Testis (tissue), 3 donors: ENCODE measurements around the gene MOXD1. TPM values are rescaled to one million over a fixed set of nuclear protein-coding genes. Genes with fewer than 3 reads are reported as not detected.

ENCODE experiments used
- DNase-seq: peaks from one replicate; pipeline ENCODE4 v3.0.0-alpha.2; 2019
- H3K27ac ChIP-seq, 2 donors: fragments of 200-600 bp; sonication (generic); one replicate each; pipeline ENCODE4 v1.5.1; 2019
- H3K27me3 ChIP-seq: fragments of 200-600 bp; sonication (generic); one replicate; pipeline ENCODE4 v1.5.1; 2019
- H3K36me3 ChIP-seq: fragments of 200-600 bp; sonication (generic); one replicate; pipeline ENCODE4 v1.5.1; 2017; ENCODE audit warnings: low read depth; ENCODE audit errors: missing control alignments
- H3K4me1 ChIP-seq: fragments of 200-600 bp; sonication (generic); one replicate; pipeline ENCODE4 v1.5.1; 2019
- H3K4me3 ChIP-seq, 2 donors: fragments of 200-600 bp; sonication (generic); one replicate each; pipeline ENCODE4 v1.5.1; 2017 to 2019
- H3K9me3 ChIP-seq: fragments of 200-600 bp; sonication (generic); one replicate; pipeline ENCODE4 v1.5.1; 2017
- CTCF ChIP-seq, 3 experiments: fragments of 450-650 bp in 2 of 3; fragments of 200-600 bp in 1 of 3; sonication (generic) in 1 of 3; IDR thresholded peaks; one replicate each; pipeline ENCODE4 v1.5.1; 2016 to 2019; ENCODE audit warnings: antibody characterized with exemption in 3 of 3, mild to moderate bottlenecking in 2 of 3, moderate library complexity in 1 of 3
- POLR2A ChIP-seq: fragments of 450-650 bp; IDR thresholded peaks from one replicate; pipeline ENCODE4 v1.6.1; 2017; ENCODE audit warnings: antibody characterized with exemption, mild to moderate bottlenecking, moderate library complexity
- WGBS, 2 donors: methylation state at CpG; one replicate each; pipeline ENCODE4 v1.1.5; 2018; 5-methylcytosine and 5-hydroxymethylcytosine counted together
- intact Hi-C: fragments of 100-400 bp; cut with DNase I; formaldehyde crosslinking; loops from one replicate; pipeline ENCODE4 v1.15.1; 2023; ENCODE audit warnings: low total_unique reads
- polyA plus RNA-seq: library from polyadenylated mRNA; stranded (reverse); fragments of 350-450 nt; fragmentation: Illumina TruSeq; extraction: RNeasy Lipid Tissue Mini Kit (QIAGEN cat#74804); gene quantifications from one replicate; pipeline ENCODE4 v1.2.3, GENCODE V29; 2014; ENCODE audit warnings: low read depth, low replicate concordance; ENCODE audit not compliant: insufficient read depth
- total RNA-seq, 2 donors: library from RNA; depleted of rRNA; stranded (reverse); fragments of >200 nt; gene quantifications; one replicate each; pipeline ENCODE4 v1.2.3, GENCODE V29; 2016

Gene MOXD1
- total and polyA plus RNA-seq, 3 donors from 2014 or later: 3.1 to 8.6 (median 7.4) TPM

GRCh38 chr6:132251711-132252110 lies 149.6 kb downstream of the MOXD1 start:
- DNase-seq: no peak
- no peaks in the 10 kb centered on the region for H3K4me1 ChIP-seq
- TF ChIP-seq POLR2A (no peak), CTCF (IDR thresholded peaks at IDR 0.05) (no peak)
- H3K27me3 ChIP-seq: no peaks in the 10 kb centered on the region
- no peak overlapping the region for H3K27ac ChIP-seq
- H3K4me3 ChIP-seq: no peak overlapping the region
- H3K9me3 ChIP-seq: no peaks in the 10 kb centered on the region
- intact Hi-C loops: no loop called here
- H3K36me3 ChIP-seq: no peaks in the 10 kb centered on the region

- DNase-seq: no peak
- WGBS, 2 donors: 76 to 86% methylated on average over 7 of the region's 7 CpGs
- no peaks in the 10 kb centered on the region for H3K27me3 ChIP-seq
- H3K4me3 ChIP-seq: no peak overlapping the region
- intact Hi-C loops: no loop called here
- H3K27ac ChIP-seq: no peak overlapping the region
- TF ChIP-seq POLR2A (no peak), CTCF (IDR thresholded peaks at IDR 0.05) (no peak)
- no peaks in the 10 kb centered on the region for H3K36me3 ChIP-seq
- no peaks in the 10 kb centered on the region for H3K4me1 ChIP-seq
- no peaks in the 10 kb centered on the region for H3K9me3 ChIP-seq
Observed at GRCh38 chr6:132247381-132248159, 153.7 kb downstream of the MOXD1 start.

- WGBS, 2 donors: 67 to 75% methylated on average over 16 of the region's 16 CpGs
Observed at GRCh38 chr6:132246632-132247270, 154.5 kb downstream of the MOXD1 start.

GRCh38 chr6:132246120-132246617 lies 155.1 kb downstream of the MOXD1 start:
- no peak overlapping the region for H3K27ac ChIP-seq
- H3K4me3 ChIP-seq: no peak overlapping the region
- no peaks in the 10 kb centered on the region for H3K4me1 ChIP-seq
- TF ChIP-seq POLR2A (no peak), CTCF (IDR thresholded peaks at IDR 0.05) (no peak)
- H3K9me3 ChIP-seq: no peaks in the 10 kb centered on the region
- intact Hi-C loops: no loop called here
- H3K27me3 ChIP-seq: no peaks in the 10 kb centered on the region
- DNase-seq: no peak
- no peaks in the 10 kb centered on the region for H3K36me3 ChIP-seq
- 75 to 77% methylated on average over 2 of the region's 2 CpGs for WGBS, 2 donors

More at GRCh38 chr6:132246632-132247270, 154.5 kb downstream of the MOXD1 start:
- no peaks in the 10 kb centered on the region for H3K4me1 ChIP-seq
- no peaks in the 10 kb centered on the region for H3K9me3 ChIP-seq
- no peak overlapping the region for H3K4me3 ChIP-seq
- no peaks in the 10 kb centered on the region for H3K27me3 ChIP-seq
- no peak for DNase-seq
- intact Hi-C loops: no loop called here
- H3K36me3 ChIP-seq: no peaks in the 10 kb centered on the region
- no peak overlapping the region for H3K27ac ChIP-seq
- TF ChIP-seq POLR2A (no peak), CTCF (IDR thresholded peaks at IDR 0.05) (no peak)

Other genes starting within 250 kb of the MOXD1 start
- gene STX7, start 111.6 kb upstream of the MOXD1 start, total RNA-seq: 10 to 100 TPM; 12.7 to 18.8 TPM
- 16.2 TPM for gene STX7, start 111.6 kb upstream of the MOXD1 start, polyA plus RNA-seq
- under 1 TPM in 1 of 2 donors, not detected in 1; 0.39 TPM for gene TAAR9, start 136.8 kb upstream of the MOXD1 start, total RNA-seq
- not detected for gene TAAR9, start 136.8 kb upstream of the MOXD1 start, polyA plus RNA-seq
- not detected for gene TAAR8, start 151.2 kb upstream of the MOXD1 start, total RNA-seq
- not detected for gene TAAR8, start 151.2 kb upstream of the MOXD1 start, polyA plus RNA-seq
- gene TAAR6, start 168.8 kb upstream of the MOXD1 start, total RNA-seq: not detected
- not detected for gene TAAR6, start 168.8 kb upstream of the MOXD1 start, polyA plus RNA-seq
- not detected for gene TAAR5, start 188.3 kb upstream of the MOXD1 start, total RNA-seq
- not detected for gene TAAR5, start 188.3 kb upstream of the MOXD1 start, polyA plus RNA-seq
- gene TAAR2, start 222.8 kb upstream of the MOXD1 start, total RNA-seq: not detected
- not detected for gene TAAR2, start 222.8 kb upstream of the MOXD1 start, polyA plus RNA-seq